NK-92 treated with Interleukin-12 subunit alpha and Interleukin-12 subunit beta, amount 100 ng/mL, for 24 hours (cell line): ENCODE results near the gene MMP28.

Source experiments
- DNase-seq: peaks from one replicate; lab custom pipeline; 2025; lab: John Stamatoyannopoulos, UW

MMP28 gene

DNA sequence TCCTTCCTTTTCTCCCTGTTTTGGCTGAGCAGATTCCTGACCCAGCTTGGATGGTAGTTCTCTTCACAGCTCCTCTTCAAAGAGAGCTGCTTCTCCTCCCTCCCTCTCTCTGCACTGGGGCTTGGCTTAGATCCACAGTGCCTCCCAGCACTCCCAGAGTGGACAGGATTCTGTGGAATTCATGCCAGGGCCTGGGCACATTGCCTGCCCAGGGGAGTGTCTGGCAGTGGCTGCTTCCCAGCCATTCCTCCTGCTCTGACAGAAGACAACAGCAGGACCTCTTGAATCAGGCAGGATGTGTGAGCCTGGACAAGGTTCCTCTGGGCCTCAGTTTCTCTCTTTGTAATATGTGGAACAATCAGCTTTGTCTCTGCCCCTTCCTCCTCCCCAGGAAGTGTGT lies 4.5 kb upstream of the MMP28 start:
- no peak for DNase-seq

DNA sequence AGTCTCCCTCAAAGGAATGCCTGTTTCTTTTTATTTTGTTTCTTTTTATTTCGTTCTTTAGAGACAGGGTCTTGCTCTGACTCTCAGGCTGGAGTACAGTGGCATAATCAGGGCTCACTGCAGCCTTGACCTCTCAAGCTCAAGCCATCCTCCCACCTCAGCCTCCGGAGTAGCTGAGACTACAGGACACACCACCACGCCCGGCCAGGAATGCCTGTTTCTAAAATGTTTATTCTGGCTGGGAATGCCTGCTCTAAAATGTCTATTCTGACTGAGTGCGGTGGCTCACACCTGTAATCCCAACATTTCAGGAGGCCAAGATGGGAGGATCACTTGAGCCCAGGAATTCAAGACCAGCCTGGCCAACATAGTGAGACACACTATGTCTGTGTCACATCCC lies 2.5 kb upstream of the MMP28 start:
- no peak for DNase-seq

DNA sequence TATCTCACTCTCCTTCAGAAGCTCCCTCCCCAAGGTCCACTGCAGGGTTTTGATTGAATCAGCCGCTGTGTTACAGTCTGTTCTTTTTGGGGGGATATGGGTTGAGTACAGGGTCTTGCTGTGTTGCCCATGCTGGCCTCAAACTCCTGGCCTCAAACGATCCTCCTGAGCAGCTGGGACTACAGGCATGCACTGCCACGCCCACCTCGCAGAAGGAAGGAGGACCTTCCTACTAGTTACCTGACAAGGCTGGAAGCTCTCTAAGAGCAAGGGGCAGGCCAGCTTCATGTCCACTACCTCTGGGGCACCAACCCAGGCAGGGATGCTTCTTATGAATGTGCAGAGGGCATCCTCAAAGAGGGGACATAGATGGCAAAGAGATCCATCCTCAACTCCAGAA lies 1.9 kb upstream of the MMP28 start:
- DNase-seq = no peak

DNA sequence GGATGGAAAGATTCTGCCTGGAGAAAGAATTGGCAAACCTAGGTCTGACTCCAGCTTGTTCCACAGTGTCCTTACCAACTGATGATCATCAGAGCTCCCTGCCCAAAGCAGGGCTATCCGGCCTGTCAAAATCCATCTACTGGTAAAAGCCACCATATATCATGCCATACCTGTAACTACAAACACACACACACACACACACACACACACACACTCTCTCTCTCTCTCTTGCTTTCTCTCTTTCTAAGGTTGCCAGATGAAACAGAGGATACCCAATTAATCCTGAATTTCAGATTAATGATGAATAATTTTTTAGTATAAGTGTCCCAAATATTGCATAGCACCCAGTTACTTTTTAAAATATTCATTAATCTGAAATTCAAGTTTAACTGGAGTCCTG lies 1.5 kb upstream of the MMP28 start:
- DNase-seq = no peak

DNA sequence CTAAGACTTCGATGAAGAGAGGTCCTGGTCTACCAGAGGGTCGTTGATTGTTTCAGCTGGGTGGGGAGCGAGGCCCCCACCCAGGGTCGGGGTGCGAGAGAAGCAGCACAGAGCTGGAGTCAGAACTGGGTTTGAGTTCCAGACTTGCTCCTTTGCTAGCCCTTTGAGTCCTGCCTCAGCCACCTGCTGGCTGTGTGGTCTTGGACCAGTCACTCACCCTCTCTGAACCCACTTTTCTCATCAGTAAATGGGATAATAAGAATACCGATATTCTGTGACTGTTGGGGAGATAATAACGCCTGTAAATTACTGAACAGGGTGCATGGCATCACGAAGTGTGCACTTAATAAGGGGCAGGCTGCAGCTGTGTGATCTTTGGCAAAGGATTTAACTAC lies 427 bp upstream of the MMP28 start:
- DNase-seq = no peak

DNA sequence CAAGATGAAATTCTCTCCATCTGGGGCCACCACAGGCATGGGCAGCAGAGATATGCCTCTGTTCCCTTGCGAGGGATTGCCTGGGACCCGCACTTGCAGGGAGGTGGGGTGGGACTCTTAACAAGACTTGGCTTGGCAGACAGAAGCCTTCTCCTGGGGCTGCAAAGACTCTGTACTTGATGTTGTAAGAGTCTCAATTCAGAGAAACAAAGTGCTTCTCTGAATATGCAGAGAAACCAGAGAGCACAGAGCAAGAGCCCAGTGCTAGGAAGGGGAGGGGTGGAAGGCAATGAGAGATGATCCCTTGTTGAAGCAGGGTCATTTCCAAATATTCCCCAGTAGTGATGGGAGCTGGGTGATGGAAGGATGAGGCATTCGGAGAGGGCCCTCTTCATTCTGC lies 2.2 kb downstream of the MMP28 start:
- DNase-seq = no peak

DNA sequence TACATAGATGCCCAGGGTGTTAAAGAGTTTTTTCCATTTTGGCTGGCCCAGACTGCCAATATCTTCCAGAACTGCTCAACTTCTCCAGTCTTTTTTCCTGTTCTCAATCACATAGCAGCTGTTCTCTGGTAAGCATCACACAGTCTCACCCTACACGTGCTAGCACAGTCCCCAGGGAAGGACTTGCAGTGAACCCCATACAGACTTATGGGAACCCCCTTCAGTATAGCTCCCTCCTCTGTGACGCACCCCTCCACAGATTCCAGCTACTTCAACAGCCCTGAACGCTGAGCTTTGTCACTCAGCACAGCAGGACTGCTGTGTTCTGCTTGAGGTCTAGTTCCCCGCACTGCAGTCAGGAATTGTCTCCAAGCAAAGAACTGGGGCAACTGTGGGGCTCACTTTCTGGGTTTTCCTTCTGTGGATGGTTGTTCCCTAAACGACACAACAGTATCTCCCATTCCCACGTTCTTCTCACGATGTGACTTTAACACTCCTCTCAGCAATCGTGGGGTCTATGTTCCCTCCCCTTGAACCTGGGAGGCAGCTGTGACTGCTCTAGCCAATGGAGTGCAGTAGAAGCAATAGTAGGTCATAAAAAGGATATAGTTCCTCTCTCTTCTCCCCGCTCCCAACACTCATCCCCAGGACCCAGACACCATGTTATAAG lies 3.6 kb downstream of the MMP28 start:
- no peak for DNase-seq

DNA sequence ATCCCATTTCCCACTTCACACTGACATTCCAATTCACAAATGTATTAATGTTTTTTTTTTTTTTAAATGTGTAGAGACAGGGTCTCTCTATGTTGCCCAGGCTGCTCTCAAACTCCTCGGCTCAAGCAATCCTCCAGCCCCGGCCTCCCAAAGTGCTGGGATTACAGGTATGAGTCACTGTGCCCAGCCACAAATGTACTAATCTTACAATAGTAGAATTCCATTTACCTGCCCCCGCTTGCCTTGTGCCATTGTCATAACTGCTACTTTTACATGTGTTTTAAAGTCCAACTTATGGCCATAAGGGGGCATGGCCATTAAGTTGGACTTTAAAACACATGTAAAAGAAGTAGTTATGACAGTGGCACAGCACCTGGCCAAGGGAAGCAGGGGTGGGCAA lies 4.6 kb downstream of the MMP28 start:
- no peak for DNase-seq

DNA sequence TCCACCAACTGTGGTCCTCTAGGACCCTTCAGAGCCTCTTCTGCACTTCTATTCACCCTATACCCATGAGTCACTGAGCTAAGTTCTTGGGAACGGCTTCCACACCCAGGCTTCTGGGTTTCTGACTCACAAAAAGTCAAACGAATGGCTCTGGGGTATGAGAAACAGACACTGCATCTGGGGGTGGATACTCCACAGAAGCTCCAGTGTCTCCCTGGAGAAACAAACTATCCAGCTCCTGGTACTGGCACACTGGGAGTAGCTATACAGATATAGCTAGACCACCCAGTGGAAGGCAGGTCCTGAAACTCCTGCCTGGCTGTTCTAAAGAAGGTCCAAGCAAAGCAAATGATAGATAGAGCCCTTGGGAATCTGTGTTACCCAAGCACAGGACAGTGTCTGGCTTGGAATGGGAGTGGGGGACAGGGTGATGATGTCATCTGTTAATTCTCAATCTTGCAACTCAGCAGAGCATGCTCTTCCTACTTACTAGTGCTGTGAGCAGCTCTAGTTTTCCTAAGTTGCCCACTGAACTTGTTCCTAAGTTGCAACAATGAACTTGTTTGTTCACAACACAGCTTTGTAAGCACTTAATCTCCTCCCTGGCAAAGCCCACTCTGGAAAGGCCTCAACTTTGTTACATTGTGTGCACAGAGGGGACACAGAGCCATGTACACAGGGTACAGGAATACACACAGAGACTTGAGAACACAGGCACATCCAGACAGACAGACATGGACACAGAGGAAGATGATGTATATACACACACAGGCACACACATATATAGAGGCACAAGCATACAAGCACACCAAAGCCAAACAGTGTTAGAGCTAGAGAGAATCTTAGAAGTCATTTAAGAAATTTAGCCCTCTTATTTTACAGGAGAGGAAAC lies 6.7 kb downstream of the MMP28 start:
- DNase-seq = no peak

DNA sequence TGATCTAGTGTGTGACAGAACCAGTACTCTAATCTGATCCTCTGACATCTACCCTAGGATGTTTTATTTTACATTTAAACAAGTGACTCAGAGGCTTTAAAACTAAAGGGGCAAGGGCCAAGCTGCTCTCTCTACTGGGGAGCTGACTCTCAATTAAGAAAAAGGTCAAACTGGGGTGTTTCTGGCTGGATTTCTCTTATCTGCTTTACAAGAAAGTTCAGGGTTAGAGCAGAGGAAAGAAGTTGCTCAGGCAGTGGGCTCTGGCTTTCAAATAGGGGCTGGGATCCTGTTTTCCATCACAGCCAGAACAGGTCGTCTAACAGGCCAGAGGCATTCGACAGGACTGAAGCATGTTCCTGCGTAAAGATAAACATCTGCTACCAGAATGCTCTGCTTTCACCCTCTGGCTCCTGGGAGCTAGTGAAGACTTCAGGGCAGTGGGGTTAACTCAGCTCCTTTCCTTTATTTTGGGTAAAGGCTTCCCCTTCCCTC lies 8.5 kb downstream of the MMP28 start:
- no peak for DNase-seq

DNA sequence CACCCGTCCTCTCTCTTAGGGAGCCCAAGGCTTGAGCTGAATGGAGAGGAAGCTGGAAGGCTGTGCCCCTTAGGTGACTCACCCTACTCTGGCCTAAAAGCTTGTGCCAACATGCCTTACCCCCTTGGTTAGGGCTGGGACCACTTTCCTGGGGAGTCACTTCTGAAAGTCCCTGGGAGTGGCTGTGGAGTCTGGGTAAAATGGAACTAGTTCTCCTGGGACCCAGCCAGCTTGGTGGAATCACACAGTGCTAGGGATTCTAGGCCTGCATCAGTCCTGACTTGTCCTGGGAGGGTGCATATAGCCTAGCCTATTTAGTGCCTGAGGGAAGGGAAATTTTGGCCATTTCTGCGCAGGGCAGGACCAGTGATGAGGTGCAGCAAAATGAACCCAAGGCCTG lies 10.5 kb downstream of the MMP28 start:
- DNase-seq = no peak

DNA sequence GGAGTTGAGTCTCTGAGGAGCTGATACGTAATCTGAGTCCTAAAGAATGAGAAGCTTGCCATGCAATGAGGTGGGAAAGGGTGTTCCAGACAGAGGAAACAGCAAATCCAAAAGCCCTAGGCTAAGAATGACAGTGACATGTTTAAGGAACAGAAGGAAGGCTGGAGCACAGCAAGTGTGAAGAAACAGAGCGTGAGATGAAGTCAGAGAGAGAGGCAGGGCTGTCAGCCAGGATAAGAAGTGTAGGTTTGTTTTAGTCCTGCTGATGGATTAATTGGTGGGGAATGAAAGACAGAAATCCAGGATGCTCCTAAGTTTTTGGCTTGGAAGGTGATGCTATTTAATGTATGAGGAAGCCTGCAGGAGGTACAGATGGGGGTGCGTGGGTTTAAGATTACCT lies 14.5 kb downstream of the MMP28 start:
- no peak for DNase-seq

DNA sequence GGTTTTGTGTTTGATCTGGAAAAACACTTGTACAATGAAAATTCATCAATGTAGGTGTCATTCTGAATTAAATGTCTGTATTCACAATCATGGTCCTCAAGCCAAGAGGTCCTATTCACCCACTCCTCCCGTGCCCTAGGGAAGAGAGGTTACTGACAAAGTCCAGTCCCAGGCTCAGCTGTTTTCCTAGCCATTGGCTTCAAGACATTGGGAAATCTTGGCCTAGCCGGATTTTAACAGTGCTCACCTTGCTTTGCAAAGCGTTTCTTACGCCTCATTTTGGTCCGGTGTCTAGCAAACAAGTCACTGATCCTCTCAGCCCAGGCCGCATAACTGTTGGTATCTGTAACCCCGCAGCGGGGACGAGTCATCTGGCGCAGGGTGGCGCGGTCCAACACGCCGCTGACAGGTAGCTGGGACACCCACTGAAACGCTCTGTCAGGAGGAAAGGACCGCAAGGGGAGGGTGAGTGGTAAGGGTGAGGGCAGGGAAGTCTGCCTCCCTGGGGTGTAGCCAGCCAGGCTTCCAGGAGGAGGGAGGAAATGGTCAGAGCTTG lies 16.7 kb downstream of the MMP28 start:
- no peak for DNase-seq

DNA sequence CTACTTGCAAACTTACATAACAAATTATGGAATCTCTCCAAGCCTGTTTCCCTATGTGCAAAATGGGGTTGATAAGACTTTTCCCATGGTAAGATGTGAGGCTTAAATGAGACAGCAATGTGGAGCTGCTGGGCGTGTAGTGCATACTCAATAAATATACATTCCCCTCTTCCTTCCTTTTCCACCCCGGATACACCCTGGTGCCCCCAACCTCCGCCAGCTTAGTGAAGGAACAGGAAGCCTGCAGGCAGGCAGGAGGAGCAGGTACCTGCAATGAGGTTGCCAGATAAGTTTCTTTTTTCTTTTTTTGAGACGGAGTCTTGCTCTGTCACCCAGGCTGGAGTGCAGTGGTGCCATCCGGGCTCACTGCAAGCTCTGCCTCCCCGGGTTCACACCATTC lies 19.9 kb downstream of the MMP28 start:
- DNase-seq = no peak

DNA sequence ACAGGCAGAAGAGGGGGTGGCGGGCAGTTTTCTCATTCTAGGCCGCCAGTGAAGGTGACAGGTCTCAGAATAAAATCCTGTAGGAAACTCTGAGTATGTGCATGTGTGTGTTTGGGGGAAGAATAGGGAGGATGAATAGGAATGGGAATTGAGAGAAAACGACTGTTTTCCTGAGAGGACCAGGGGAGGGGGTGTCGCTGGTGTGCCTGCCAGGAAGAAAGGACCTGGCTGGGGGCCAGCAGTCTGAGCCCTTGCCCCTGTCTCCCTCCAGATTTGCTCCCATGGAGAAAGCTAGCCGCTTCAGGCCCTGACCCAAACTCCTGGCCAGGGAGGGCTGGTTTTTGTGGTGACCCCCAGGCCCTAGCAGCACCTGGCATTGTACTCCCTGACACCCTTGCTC lies 20.4 kb downstream of the MMP28 start:
- DNase-seq = no peak

DNA sequence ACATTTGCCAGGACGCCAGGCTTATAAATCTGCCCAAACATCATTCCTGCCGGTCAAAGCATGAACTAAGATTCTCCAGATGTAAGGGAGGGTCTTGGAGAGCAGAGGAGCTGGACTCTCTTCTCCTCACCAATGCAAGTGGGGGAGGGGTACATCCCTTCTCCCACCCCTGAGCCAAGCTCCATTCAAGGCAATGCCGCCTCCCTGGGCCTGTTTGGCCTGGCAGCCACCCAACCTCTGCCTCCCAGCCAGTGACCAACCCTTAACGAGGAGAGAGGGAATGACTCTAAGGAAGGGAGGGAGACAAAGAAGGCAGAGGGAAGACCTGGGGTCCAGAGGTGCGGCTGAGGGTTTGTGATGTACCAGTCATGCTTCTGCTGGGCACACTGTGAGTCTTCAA lies 20.9 kb downstream of the MMP28 start:
- DNase-seq = no peak

DNA sequence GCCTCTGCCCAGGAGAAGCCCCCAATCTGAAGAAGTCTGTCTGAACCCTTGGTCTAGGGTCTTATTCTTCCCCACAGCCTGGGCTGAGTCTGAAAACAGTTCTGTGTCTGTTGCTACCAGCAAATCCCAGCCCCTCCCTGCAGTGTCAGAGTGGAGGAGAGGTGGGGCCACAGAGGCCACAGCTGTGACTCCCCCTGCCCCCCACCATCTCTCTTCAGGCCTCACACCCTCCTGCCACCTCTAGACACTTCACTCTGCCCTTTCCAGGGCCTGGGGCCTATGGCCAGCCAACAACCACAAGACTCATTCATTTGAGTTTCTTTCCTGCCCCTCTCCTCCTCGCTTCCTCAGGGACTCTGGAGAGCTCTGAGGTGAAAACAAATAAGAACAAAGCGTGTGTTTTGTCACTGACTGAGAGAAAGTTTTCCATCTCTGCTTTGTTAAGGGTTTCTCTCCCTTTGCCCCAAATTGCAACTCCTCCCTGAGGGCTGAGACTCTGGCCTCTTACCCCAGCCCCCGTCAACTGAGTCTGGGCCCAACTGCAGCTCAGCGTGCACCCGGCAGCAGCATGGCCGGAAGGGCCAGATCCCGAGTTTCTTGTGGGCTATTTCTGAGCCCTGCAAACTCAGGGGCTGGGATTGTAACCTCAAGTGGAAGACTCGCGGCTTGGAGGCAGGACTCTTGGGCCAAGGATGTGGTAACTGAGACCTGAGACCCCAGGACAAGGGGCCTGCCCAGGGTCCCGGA lies 21.6 kb downstream of the MMP28 start:
- DNase-seq = no peak

DNA sequence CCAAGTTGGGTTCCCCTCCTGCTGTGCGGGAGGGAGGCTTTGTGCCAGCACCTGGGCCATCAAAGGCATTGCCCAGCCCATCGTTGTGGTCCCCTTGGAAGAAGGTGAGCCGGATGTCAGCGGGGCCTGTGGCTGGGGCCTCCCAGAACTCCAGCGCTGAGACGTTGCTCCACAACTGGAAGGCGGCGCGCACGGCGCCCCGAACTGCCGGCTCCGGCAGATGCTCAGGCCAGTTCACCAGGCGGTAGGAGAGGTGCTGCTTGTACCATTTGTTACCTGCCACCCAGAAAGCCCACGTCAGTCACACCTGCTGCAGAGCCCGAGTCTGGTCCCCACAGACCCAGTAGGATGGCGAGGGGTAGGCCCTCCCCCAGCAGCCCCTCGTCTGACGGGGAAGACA lies 22.3 kb downstream of the MMP28 start:
- no peak for DNase-seq

DNA sequence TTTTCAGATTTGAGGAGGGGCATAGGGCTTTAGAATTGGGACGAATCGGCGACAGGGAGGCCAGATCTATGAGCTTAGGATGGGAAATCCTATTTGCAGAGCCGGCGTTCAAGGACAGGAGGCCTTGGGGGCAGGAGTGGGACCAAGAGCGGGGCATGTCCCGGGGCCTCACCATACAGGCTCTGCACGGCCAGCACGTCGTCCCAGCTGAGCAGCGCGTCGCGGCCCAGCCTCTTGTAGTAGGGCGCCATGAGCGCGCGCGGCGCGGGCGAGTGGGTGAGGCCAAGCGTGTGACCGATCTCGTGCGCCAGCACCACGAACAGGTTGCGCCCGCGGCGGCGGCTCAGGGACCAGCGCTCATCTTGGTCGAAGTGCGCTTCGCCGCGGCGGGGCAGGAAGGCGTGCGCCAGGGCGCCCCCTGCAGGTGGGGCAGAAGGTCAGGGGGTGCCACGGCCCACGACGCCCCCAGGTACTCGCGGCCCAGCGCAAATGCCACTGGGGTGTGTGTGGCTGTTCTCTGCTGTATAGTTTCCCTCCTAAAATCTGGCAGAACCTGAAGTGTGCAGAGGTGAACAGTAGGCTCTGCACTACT lies 25.4 kb downstream of the MMP28 start:
- DNase-seq = no peak

DNA sequence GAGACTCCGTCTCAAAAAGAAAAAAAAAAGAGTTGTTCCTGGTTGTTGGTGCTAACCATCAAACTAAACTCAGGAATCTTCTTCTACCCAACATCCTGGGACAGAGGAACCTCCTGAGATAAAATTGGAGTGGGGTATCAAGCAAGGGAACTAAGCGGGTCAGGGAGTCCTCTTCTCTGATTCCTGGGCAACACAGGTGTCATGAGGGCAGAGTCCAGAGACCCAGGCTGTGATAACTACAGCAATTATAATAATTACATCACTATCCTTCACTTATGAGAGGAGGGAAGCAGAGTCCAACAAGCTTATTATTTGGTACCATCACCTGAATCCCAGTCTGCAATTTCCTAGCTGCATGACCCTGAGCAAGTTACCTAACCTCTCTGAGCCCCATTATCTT lies 26.6 kb downstream of the MMP28 start:
- no peak for DNase-seq

DNA sequence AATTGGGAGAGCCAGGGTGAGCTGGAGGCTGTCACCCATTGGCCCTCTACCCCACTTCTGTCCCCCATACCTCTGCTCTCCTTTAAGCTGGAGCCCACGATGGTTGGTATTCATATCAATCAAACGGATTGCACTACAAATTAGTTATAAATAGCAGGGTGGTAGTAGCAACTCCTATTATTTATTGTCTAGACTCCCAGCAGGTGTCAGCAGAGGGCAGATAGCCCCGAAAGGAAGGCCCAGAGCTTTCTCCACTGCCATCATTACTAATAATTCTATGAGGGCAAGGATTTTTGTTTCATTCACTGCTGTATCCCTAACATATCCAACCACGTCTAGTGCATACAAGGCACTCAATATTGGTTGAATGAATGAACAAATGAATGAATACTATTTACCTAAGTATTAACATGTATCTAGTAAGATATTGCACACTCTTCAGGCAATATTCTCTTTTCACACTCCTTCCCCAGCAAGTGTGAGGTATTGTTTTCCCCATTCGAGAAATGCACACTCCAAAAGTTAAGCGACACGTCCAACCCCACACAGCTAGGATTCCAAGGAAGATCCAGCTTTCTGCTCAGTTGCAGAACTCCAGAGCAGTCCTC lies 28.4 kb downstream of the MMP28 start:
- DNase-seq = no peak

DNA sequence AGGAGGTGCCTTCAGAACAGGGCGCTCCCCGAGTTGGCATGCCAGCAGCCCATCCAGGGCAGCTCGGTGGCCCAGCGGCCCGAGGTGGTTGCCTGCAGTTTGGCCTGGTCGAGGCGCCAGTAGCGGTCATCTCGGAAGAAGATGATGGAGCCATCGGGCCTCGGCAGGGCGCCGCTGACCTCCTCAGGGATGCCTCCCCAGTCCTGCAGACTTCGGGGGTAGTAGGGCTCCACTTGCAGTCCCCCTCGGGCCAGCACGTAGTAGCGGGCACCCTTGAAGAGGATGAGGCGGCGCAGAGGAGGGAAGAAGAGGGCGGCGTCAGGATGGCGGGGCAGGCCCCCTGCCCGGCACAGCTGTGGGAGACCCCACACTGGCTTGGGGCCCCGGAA lies 29.0 kb downstream of the MMP28 start:
- no peak for DNase-seq
